GM13976 (cell line): ENCODE results near the gene DEDD.

Experiments
- DNase-seq: peaks from one replicate; pipeline ENCODE4 v3.0.0; 2012; ENCODE audit warnings: low spot score
- in situ Hi-C: fragments of 300-500 bp; cut with MboI; formaldehyde crosslinking; loops from one replicate; pipeline ENCODE4 v1.12.0; 2022; ENCODE audit warnings: low sequenced_read_pairs, mixed read lengths, inconsistent platforms; ENCODE audit not compliant: unreplicated experiment
- TF ChIP-seq, protein P1 (sequence below): IDR thresholded peaks from 2 replicates; pipeline ENCODE4 v1.5.1; 2012; ENCODE audit warnings: borderline replicate concordance, mild to moderate bottlenecking; ENCODE audit not compliant: insufficient read depth; ENCODE audit errors: extremely low read depth, missing control alignments, control extremely low read depth

DEDD gene

DNA sequence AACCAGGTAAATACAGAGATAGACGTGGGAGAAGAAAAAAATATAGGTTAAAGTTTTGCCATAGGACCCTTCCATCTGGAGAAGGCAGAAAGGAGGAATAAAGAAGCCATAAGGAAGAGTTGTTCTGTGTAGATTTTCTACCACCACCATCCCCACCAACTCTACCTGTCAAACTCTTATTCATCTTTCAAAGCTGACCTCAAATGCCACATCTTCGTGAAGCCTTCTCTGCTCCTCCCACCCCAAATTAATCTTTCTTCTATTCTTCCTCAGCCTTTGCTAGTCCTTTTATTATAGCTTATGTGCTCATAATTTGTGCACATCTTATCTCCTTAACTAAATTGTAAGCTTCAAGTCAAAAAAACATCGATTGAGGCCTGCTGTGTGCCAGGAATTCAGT, 41.9 kb downstream of the DEDD start:
- DNase-seq: no peak
- in situ Hi-C loops: loop anchor here (10.0 kb wide), 1 partner anchor 96 kb away; no protein-coding TSS in a partner anchor
- TF ChIP-seq, protein P1, sequence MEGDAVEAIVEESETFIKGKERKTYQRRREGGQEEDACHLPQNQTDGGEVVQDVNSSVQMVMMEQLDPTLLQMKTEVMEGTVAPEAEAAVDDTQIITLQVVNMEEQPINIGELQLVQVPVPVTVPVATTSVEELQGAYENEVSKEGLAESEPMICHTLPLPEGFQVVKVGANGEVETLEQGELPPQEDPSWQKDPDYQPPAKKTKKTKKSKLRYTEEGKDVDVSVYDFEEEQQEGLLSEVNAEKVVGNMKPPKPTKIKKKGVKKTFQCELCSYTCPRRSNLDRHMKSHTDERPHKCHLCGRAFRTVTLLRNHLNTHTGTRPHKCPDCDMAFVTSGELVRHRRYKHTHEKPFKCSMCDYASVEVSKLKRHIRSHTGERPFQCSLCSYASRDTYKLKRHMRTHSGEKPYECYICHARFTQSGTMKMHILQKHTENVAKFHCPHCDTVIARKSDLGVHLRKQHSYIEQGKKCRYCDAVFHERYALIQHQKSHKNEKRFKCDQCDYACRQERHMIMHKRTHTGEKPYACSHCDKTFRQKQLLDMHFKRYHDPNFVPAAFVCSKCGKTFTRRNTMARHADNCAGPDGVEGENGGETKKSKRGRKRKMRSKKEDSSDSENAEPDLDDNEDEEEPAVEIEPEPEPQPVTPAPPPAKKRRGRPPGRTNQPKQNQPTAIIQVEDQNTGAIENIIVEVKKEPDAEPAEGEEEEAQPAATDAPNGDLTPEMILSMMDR: no peak

DNA sequence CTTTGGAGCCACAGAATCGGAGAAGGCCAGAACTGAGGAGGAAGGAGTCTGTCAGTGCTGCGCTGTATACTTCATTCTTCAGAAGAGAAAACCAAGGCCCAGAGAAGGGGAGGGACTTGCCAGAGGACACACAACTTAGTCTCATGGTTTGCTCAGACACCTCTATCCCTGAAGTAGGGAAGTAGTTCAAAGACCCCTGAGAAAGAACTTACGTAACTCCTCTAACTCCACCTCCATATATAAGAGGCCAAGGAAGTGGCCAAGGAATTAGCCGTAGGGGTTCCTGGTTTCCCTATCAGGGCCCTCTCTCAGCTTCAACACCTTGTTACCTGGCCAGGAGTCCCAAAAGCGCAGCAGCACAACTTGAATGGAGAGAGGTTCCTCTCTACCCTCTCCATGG, 42.5 kb downstream of the DEDD start:
- in situ Hi-C loops: loop anchor here (10.0 kb wide), 1 partner anchor 95 kb away; no protein-coding TSS in a partner anchor
- TF ChIP-seq, protein P1: no peak
- no peak for DNase-seq

DNA sequence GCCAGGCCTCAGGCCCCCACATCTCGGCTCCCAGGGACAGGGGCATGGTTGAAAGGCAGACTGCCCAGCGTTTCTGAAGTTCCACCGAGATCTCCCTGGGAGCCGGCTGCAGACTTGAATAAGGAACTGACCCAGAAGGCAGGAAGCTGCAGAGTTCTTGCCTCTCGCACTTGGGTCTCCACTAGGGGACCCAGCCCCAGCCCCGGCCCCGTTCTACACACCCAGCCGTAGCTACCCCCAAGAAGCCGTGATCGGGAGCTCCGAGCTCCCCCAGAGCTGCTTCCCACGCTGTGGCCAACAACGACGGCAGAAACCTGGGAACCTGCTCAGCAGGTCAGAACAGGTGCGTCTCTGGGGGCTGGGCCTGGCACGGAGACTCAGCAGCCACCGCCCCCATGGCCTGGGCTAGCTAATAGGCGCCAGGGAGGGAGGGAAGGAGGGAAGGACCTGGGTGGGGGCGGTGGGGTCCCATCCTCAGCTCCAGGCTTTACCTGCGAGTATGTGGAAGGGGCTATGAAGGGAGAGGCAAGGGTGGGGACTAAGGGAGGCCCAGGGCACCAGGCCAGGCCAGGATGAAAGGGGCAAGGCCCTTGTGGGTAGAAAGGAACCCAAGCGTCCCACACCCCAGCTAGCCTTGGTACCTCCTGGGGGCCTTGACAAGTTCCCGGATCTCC, 43.1 kb downstream of the DEDD start, which contains the start of gene NECTIN4:
Gene NECTIN4, minus strand, starts transcription at position 308 of the 674 bp plus-strand sequence. Its CDS starts 262 bp downstream, at position 46.
- TF ChIP-seq, protein P1: no peak
- DNase-seq: no peak
- in situ Hi-C loops: no loop called here

DNA sequence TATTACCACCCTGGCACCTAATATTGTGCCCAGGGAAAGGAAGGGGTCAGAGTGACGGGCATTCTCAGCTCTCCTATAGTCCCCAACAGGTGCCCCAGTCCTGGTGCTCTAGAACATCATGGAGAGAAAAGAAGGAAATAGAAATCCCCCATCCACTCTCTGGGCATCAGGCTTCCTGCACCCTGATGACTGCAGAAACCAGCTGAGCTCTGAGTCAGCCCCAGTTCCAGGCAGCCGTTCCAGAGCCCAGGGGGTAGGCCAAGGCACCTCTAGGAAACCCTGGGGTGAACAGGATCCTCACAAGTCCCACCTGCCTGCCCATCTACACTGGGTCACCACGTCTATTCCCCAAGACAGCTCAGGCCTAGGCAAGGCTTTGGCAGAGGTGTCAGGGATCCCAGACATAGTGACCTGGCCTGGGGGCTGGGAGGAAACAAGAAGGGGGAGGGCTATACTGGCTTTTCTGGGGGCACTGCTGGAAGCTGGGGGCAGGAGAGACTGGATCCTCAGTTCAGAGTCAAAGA, 43.8 kb downstream of the DEDD start:
- TF ChIP-seq, protein P1: no peak
- DNase-seq: no peak
- in situ Hi-C loops: no loop called here

DNA sequence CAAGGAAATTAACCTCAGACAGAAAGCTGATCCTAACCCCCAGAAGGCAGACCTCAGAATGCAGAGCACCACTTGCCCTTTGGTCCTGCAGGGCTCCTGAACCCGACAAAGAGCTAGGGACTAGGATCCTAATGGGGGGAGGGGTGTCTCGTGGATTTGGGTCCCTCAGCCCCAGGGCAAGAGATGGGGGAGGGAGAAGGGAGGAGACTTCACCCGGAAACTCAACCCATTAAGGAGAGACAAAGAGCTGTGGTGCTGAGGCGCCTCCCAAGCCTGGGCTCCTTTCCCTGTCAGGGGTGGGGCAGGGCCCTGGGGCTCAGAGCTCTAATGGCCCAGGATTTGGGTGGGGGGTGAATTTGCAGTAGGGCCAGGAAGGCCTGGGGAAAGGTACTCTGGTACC, 46.0 kb downstream of the DEDD start:
- TF ChIP-seq, protein P1: no peak
- in situ Hi-C loops: no loop called here
- DNase-seq: no peak

DNA sequence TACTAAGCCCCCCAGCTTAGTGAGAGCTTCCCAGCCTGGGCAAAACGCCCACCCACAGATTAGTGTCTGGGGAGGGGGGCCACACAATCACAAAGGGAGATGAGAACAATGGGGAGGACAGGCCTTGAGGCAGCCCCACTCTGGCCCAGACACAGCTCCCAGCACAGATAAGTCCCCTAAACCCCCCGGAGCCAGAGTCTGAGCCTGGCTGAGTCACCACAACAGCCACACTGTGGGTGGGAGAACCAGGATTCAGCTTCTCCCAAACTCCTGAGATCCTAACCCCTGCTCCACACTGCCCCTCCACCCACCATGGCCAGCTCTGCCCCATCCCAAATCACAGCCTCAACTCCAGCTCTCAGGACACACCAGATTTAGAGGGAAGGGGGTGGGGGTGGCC, 47.3 kb downstream of the DEDD start:
- DNase-seq: no peak
- TF ChIP-seq, protein P1: no peak
- in situ Hi-C loops: no loop called here
